Hepatocyte (in vitro differentiated cells): ENCODE measurements around the gene CBX4.

Experiments used
- EZH2 ChIP-seq: fragments of 200-600 bp; sonication (generic); IDR thresholded peaks from 2 replicates; pipeline ENCODE4 v1.6.1; 2016; ENCODE audit warnings: antibody characterized with exemption, mild to moderate bottlenecking, borderline replicate concordance
- TF ChIP-seq, protein P1 (sequence below): fragments of 200-600 bp; sonication (generic); IDR thresholded peaks from 2 replicates; pipeline ENCODE4 v1.5.1; 2016; ENCODE audit warnings: antibody characterized with exemption, mild to moderate bottlenecking; ENCODE audit not compliant: poor library complexity

GRCh38 chr17:79840989-79841286, 1.7 kb upstream of the CBX4 start:
- TF ChIP-seq EZH2, result no peak
- TF ChIP-seq, protein P1, sequence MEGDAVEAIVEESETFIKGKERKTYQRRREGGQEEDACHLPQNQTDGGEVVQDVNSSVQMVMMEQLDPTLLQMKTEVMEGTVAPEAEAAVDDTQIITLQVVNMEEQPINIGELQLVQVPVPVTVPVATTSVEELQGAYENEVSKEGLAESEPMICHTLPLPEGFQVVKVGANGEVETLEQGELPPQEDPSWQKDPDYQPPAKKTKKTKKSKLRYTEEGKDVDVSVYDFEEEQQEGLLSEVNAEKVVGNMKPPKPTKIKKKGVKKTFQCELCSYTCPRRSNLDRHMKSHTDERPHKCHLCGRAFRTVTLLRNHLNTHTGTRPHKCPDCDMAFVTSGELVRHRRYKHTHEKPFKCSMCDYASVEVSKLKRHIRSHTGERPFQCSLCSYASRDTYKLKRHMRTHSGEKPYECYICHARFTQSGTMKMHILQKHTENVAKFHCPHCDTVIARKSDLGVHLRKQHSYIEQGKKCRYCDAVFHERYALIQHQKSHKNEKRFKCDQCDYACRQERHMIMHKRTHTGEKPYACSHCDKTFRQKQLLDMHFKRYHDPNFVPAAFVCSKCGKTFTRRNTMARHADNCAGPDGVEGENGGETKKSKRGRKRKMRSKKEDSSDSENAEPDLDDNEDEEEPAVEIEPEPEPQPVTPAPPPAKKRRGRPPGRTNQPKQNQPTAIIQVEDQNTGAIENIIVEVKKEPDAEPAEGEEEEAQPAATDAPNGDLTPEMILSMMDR, result no peak
